GM12891 (cell line): ENCODE results near the gene ATPAF2.

Experiments
- POLR2A ChIP-seq: IDR thresholded peaks from 2 replicates; pipeline ENCODE4 v1.6.1; 2011; ENCODE audit warnings: low read depth, low read length, control low read depth
- POLR2AphosphoS5 ChIP-seq: IDR thresholded peaks from 2 replicates; pipeline ENCODE4 v1.6.1; 2011; ENCODE audit warnings: low read depth, low read length, control low read depth
- POU2F2 ChIP-seq: IDR thresholded peaks from 2 replicates; pipeline ENCODE4 v1.6.1; 2011; ENCODE audit warnings: low read depth, mild to moderate bottlenecking, control low read depth, low read length, moderate library complexity
- SPI1 ChIP-seq: IDR thresholded peaks from 2 replicates; pipeline ENCODE4 v1.6.1; 2011; ENCODE audit warnings: low read depth, low read length, control low read depth
- TAF1 ChIP-seq: IDR thresholded peaks from 2 replicates; pipeline ENCODE4 v1.6.1; 2011; ENCODE audit warnings: low read depth, low read length, control low read depth

GRCh38 chr17:18065546-18065945, 26.6 kb upstream of the ATPAF2 start:
- TF ChIP-seq POLR2A = no peak
- no peak for TF ChIP-seq POLR2AphosphoS5
- no peak for TF ChIP-seq SPI1
- no peak for TF ChIP-seq POU2F2
- no peak for TF ChIP-seq TAF1
